K562 (cell line): Measurements from ENCODE around the gene SMG6. TPM values are rescaled to one million over a fixed set of nuclear protein-coding genes. Genes with fewer than 3 reads are reported as not detected.
A peak's percentile ranks its signal among the peaks of the same experiment; 100 is the strongest.

Experiments
- ARID3A ChIP-seq: IDR thresholded peaks from 2 replicates; pipeline ENCODE4 v1.6.1; 2012; ENCODE audit warnings: low read depth, low read length, improper control_type of control experiment, borderline replicate concordance
- DLX4 ChIP-seq: fragments of 250-450 bp; sonication (Bioruptor Pico); IDR thresholded peaks from 2 replicates; pipeline ENCODE4 v1.6.1; 2021; ENCODE audit warnings: mild to moderate bottlenecking
- ETS2 ChIP-seq: IDR thresholded peaks from 2 replicates; pipeline ENCODE4 v1.6.1; 2016; ENCODE audit warnings: borderline replicate concordance, missing genetic modification characterization, mild to moderate bottlenecking, moderate library complexity, missing compliant biosample characterization; ENCODE audit not compliant: poor library complexity, severe bottlenecking
- FIP1L1 ChIP-seq: fragments of 200-400 bp; formaldehyde crosslinking; IDR thresholded peaks from 2 replicates; pipeline ENCODE4 v1.6.1; 2018; ENCODE audit warnings: mild to moderate bottlenecking, low read depth, low read length; ENCODE audit not compliant: poor library complexity, severe bottlenecking
- HNRNPL ChIP-seq: fragments of 200-400 bp; formaldehyde crosslinking; IDR thresholded peaks from 2 replicates; pipeline ENCODE4 v1.6.1; 2017; ENCODE audit warnings: low read depth, mild to moderate bottlenecking, low read length
- HNRNPLL ChIP-seq: fragments of 200-400 bp; formaldehyde crosslinking; IDR thresholded peaks from 2 replicates; pipeline ENCODE4 v1.6.1; 2017; ENCODE audit warnings: low read length, low read depth, mild to moderate bottlenecking; ENCODE audit not compliant: poor library complexity, severe bottlenecking
- ILF3 ChIP-seq: fragments of 450-650 bp; IDR thresholded peaks from 2 replicates; pipeline ENCODE4 v1.6.1; 2018; ENCODE audit warnings: antibody characterized with exemption, mild to moderate bottlenecking, moderate library complexity, borderline replicate concordance
- JUND ChIP-seq, 2 experiments: IDR thresholded peaks; 2 replicates in 1 of 2; 3 replicates in 1 of 2; pipeline ENCODE4 v1.6.1; 2011; ENCODE audit warnings: borderline replicate concordance in 2 of 2, low read depth in 2 of 2, low read length in 2 of 2, improper control_type of control experiment in 1 of 2, missing biosample characterization in 1 of 2, missing genetic modification characterization in 1 of 2, missing genetic modification reagents in 1 of 2
- NRF1 ChIP-seq, 2 experiments: fragments of 450-650 bp; IDR thresholded peaks in 1 of 2; conservative IDR thresholded peaks in 1 of 2; 2 replicates each; pipeline ENCODE4 v1.6.1; 2014; ENCODE audit warnings: mild to moderate bottlenecking in 2 of 2
- PRDM10 ChIP-seq: fragments of 450-650 bp; IDR thresholded peaks from 2 replicates; pipeline ENCODE4 v1.6.1; 2018; ENCODE audit not compliant: partially characterized antibody
- SREBF1 ChIP-seq: fragments of 150-350 bp; IDR thresholded peaks from 2 replicates; pipeline ENCODE4 v1.6.1; 2014; ENCODE audit warnings: antibody characterized with exemption, low read depth, low read length, borderline replicate concordance
- TRIM28 ChIP-seq: fragments of 450-650 bp; IDR thresholded peaks from 2 replicates; pipeline ENCODE4 v1.6.1; 2017
- ZFPM2 ChIP-seq: fragments of 250-450 bp; sonication (Bioruptor Pico); IDR thresholded peaks from 2 replicates; pipeline ENCODE4 v1.5.1; 2022; ENCODE audit warnings: mild to moderate bottlenecking
- ZNF280A ChIP-seq: fragments of 450-650 bp; IDR thresholded peaks from 2 replicates; pipeline ENCODE4 v1.6.1; 2018; ENCODE audit warnings: mild to moderate bottlenecking, low read depth; ENCODE audit not compliant: partially characterized antibody
- ZNF583 ChIP-seq: fragments of 250-450 bp; sonication (Bioruptor Pico); IDR thresholded peaks from 2 replicates; pipeline ENCODE4 v1.4.0; 2020
- polyA plus RNA-seq, 8 experiments: library from polyadenylated mRNA; depleted of rRNA in 4 of 8; stranded (reverse) in 5 of 8; unstranded in 3 of 8; fragments of >200 nt; fragmentation: Nextera tagmentation in 2 of 8; fragmentation: Illumina TruSeq in 1 of 8; extraction: Ambion mirVana in 2 of 8; extraction: Trizol in 1 of 8; gene quantifications; 2 replicates each; pipeline versions ENCODE4 v1.2.1 to v1.2.3, GENCODE V29; 2011 to 2014; ENCODE audit warnings: inconsistent platforms in 1 of 8, missing spikeins in 1 of 8
- total RNA-seq, 7 experiments: library from RNA; depleted of rRNA in 6 of 7; stranded (reverse); fragments of >200 nt in 6 of 7; fragmentation: Illumina TruSeq in 2 of 7; extraction: Trizol in 2 of 7; gene quantifications; 2 replicates each; pipeline versions ENCODE4 v1.2.1 to v1.2.3, GENCODE V29; 2011 to 2021; ENCODE audit warnings: low replicate concordance in 1 of 7
- TF ChIP-seq, protein P1 (sequence below): fragments of 450-650 bp; IDR thresholded peaks from 2 replicates; pipeline ENCODE4 v1.6.1; 2016; ENCODE audit warnings: antibody characterized with exemption

SMG6 gene
- total and polyA plus RNA-seq, 9 of the 15 experiments (the other 6 are each of a cell fraction or from before 2014, with no cell fraction given): 0.44 to 13.9 (median 6.0) TPM

DNA sequence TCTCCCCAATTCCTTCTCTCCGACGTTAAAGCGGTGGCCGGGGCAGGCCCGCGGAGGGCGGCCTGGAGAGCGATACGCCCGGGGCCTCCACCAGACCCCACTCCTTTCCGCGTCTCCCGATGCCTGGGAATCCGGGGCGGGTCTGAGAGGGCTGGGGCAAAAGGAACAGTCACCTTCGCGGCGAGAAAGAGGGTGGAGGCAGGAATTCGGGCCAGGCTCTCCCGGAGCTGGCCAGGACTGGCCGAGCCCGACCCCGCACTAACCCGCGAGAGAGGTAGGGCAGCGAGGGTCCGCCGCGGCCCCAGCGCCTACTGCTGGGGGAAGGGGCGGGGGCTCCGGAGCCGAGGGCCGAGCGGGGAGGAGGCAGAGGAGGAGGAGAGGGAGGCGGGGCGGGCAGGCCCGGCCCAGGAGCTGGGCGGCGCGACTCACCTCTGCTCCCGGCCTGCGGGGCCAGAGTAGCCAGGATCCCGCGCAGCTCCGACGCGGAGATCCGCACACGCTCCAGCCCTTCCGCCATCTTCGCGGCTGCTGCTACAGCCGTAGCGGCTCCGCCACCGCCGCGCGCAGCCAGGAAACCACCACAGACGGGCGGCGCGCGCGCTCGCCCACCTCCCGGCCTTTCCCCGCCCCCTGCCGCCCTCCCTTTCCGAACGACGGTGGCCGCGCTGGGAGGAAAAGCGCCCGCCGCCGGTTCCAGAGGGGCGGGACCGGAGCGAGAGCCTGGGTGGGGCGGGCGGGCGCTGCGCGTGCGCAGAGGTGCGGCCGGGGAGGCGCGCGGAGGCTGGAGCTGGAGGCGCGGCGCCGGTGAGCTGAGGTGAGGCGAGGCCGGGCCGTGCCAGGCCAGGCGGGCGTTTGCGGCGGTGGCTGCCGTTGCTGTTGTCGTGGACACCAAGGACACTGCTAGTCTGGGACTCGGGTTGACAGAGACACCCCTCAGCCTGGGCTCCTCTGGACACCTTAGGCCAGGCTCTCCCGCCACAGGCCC is at the start of gene SMG6, which contains the start of gene SRR (continued):
- TF ChIP-seq ARID3A (no peak), ZNF583 (CRISPR knock-in tag) (no peak), DLX4 (CRISPR knock-in tag) (no peak), ZNF280A (no peak), NRF1 (conservative IDR thresholded peaks at IDR 0.05 in 1 of 2, IDR thresholded peaks at IDR 0.05 in 1 of 2) (peak; percentile 91 to 92), ILF3 (no peak), ZFPM2 (no peak), ETS2 (tag) (no peak), SREBF1 (no peak), TRIM28 (no peak), PRDM10 (no peak), HNRNPL (no peak), FIP1L1 (no peak), JUND (IDR thresholded peaks at IDR 0.05; ENCODE audit: borderline replicate concordance, low read depth, low read length) (no peak), JUND (tag; IDR thresholded peaks at IDR 0.05; ENCODE audit: borderline replicate concordance, low read depth, low read length) (no peak), HNRNPLL (peak; percentile 81)
- TF ChIP-seq, protein P1, sequence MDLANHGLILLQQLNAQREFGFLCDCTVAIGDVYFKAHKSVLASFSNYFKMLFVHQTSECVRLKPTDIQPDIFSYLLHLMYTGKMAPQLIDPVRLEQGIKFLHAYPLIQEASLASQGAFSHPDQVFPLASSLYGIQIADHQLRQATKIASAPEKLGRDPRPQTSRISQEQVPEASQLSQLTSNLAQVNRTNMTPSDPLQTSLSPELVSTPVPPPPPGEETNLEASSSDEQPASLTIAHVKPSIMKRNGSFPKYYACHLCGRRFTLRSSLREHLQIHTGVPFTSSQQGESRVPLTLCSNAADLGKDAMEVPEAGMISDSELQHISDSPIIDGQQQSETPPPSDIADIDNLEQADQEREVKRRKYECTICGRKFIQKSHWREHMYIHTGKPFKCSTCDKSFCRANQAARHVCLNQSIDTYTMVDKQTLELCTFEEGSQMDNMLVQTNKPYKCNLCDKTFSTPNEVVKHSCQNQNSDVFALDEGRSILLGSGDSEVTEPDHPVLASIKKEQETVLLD: no peak
